GM12801 (cell line): ENCODE measurements around the gene EXOC3.

Experiments used
- CTCF ChIP-seq: IDR thresholded peaks from one replicate; pipeline ENCODE4 v1.5.1; 2011; ENCODE audit warnings: control low read depth; ENCODE audit not compliant: insufficient read length; ENCODE audit errors: extremely low read depth

Gene EXOC3

GRCh38 chr5:427415-428087, 15.4 kb upstream of the EXOC3 start:
- no peak for TF ChIP-seq CTCF

GRCh38 chr5:428219-428618, 14.8 kb upstream of the EXOC3 start:
- TF ChIP-seq CTCF = no peak

GRCh38 chr5:428754-429452, 14.1 kb upstream of the EXOC3 start:
- TF ChIP-seq CTCF = no peak

- TF ChIP-seq CTCF = no peak
Observed at GRCh38 chr5:429453-430188, 13.4 kb upstream of the EXOC3 start.

- no peak for TF ChIP-seq CTCF
Observed at GRCh38 chr5:430214-430925, 12.6 kb upstream of the EXOC3 start.

GRCh38 chr5:431001-431710, 11.8 kb upstream of the EXOC3 start:
- TF ChIP-seq CTCF = no peak
